ENCODE data around the gene MARCHF10. TPM values are rescaled to one million over a fixed set of nuclear protein-coding genes. Genes with fewer than 3 reads are reported as not detected.

The MARCHF10 gene
- total RNA-seq, 4 donors from 2014 or later, result not detected

DNA sequence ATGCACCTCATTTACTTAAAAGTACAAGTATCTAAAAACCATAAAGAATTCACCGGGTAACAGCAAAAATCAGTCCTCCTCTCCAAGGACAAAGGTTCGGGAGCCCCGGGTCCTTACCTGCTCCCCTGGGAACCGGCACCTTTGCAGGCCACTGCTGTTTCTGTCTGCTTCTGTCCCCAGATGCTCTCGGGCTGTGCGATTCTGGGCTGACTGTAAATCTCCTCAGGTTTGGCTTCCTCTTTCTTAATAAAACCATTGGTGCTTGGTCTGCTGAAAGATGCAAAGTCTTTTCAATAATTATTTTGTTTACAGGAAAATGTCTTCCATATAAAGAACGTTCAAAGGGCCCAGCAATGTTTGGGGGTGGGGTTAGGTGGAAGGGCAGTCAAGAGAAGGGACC lies 63.9 kb downstream of the MARCHF10 start:
- TF ChIP-seq, protein P1, sequence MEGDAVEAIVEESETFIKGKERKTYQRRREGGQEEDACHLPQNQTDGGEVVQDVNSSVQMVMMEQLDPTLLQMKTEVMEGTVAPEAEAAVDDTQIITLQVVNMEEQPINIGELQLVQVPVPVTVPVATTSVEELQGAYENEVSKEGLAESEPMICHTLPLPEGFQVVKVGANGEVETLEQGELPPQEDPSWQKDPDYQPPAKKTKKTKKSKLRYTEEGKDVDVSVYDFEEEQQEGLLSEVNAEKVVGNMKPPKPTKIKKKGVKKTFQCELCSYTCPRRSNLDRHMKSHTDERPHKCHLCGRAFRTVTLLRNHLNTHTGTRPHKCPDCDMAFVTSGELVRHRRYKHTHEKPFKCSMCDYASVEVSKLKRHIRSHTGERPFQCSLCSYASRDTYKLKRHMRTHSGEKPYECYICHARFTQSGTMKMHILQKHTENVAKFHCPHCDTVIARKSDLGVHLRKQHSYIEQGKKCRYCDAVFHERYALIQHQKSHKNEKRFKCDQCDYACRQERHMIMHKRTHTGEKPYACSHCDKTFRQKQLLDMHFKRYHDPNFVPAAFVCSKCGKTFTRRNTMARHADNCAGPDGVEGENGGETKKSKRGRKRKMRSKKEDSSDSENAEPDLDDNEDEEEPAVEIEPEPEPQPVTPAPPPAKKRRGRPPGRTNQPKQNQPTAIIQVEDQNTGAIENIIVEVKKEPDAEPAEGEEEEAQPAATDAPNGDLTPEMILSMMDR (IDR thresholded peaks at IDR 0.05; ENCODE audit: low read depth), result no peak

GRCh38 chr17:62741290-62741689 lies 66.8 kb downstream of the MARCHF10 start:
- TF ChIP-seq, protein P1 (IDR thresholded peaks at IDR 0.05; ENCODE audit: low read depth), result no peak

- TF ChIP-seq, protein P1 (IDR thresholded peaks at IDR 0.05; ENCODE audit: low read depth), result no peak
Measured at GRCh38 chr17:62739645-62740388, 68.3 kb downstream of the MARCHF10 start.

GRCh38 chr17:62738281-62738680 lies 69.8 kb downstream of the MARCHF10 start:
- TF ChIP-seq, protein P1 (IDR thresholded peaks at IDR 0.05; ENCODE audit: low read depth), result no peak

DNA sequence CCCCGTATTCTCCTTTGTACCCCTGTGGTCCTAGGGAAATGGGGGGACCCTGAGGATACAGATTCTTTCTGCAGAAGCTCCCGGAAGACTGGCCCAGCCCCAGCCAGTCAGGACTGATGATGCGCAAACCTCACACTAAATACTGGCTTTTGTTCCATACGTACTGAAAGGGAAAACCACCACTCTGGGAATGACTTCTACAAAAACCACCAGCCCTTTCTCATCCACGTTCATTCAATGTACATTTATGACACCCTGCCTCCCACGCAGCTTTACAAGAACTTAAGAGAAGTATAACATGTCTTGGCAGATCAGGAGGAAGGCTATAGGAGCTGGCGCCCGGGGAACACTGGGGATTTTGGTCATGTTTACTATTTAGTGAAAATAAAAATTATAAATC lies 70.6 kb downstream of the MARCHF10 start:
- TF ChIP-seq, protein P1 (IDR thresholded peaks at IDR 0.05; ENCODE audit: low read depth), result no peak

DNA sequence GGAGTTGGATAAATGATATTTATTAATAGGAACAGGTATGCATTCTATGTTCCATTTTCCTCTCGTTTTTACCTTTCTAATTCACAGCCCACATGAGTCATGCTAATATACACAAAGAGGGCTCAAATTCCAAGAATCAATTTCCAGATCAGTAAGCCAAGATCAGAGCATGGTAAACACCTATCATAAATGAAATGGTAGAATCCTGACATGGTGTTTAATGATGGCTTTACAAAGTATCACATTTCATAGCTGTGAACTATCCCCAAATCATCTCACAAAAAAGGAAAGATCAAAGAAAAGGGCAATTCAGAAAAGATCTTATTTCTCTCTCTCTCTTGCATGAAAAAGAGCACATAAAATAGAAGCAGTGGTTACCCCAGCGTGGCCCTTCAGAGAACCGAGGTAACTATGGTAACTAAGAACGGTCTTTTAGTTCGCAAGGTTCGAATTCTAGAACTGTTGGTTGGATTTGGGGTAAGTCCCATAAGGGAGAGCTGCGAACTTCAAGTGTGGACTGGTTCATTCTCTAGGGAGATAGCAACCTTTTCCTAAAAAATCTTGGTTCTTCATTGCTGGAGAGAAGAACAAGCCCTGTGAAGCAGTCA lies 73.0 kb downstream of the MARCHF10 start:
- TF ChIP-seq, protein P1 (IDR thresholded peaks at IDR 0.05; ENCODE audit: low read depth), result no peak

DNA sequence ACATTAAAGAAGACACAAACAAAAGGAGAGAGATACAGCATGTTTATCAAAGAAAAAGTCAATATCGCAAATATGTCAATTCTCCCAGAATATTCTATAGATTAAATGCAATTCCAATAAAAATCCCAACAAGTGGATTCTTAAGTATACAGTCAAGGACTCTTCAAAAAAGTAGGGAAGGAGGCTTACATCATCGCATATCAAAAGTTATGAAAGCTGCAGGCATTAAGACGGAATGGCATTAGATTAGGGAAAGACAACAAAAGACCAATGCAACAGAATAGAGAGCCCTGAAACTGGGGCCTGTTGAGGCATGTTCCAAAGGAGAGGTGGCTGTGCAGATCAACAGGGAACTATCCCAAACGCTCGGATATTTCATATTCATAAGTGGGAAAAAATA lies 76.0 kb downstream of the MARCHF10 start:
- TF ChIP-seq, protein P1 (IDR thresholded peaks at IDR 0.05; ENCODE audit: low read depth), result no peak
